SK-N-SH (cell line): ENCODE data around the gene GSC2. TPM values are rescaled to one million over a fixed set of nuclear protein-coding genes. Genes with fewer than 3 reads are reported as not detected.

ENCODE experiments used
- CTCF ChIA-PET: fragments of 300-600, 350-600 bp; formaldehyde crosslinking; extraction: SDS; loops from one replicate; lab custom pipeline; 2021; lab: Yijun Ruan, JAX
- POLR2A ChIA-PET: fragments of 350-600 bp; sonication (Branson Sonifier 250); formaldehyde crosslinking; extraction: SDS; loops from one replicate; lab custom pipeline; 2020; ENCODE audit warnings: antibody characterized with exemption, inconsistent platforms; lab: Yijun Ruan, JAX
- DNase-seq: peaks from one replicate; pipeline ENCODE4 v3.0.0; 2012
- H2AFZ ChIP-seq: fragments of 200-600 bp; sonication (generic); 2 replicates; pipeline ENCODE4 v1.8.1; 2016; ENCODE audit warnings: antibody characterized with exemption, mild to moderate bottlenecking, low read depth
- H3F3A ChIP-seq: fragments of 200-600 bp; sonication (generic); replicated peaks from 2 replicates; pipeline ENCODE3; 2016; ENCODE audit warnings: antibody characterized with exemption, mild to moderate bottlenecking; ENCODE audit not compliant: insufficient read depth
- H3K27ac ChIP-seq, 2 experiments: fragments of 200-500 bp in 1 of 2; fragments of 200-600 bp in 1 of 2; sonication (Bioruptor generic) in 1 of 2; sonication (generic), shearing (Covaris generic) in 1 of 2; 2 replicates each; pipeline versions ENCODE4 v1.5.1 to v1.6.1; 2014 to 2016; ENCODE audit warnings: low read depth in 2 of 2, inconsistent platforms in 1 of 2, low read length in 1 of 2, mild to moderate bottlenecking in 1 of 2, mixed read lengths in 1 of 2
- H3K27me3 ChIP-seq: fragments of 200-600 bp; sonication (generic), shearing (Covaris generic); 2 replicates; pipeline ENCODE4 v1.6.1; 2016; ENCODE audit warnings: mixed run types; ENCODE audit not compliant: insufficient read depth
- H3K36me3 ChIP-seq, 2 experiments: fragments of 200-500 bp in 1 of 2; fragments of 200-600 bp in 1 of 2; sonication (Bioruptor generic) in 1 of 2; sonication (generic) in 1 of 2; replicated peaks in 1 of 2; 2 replicates each; pipeline versions ENCODE3 to v1.5.1; 2014 to 2016; ENCODE audit warnings: low read length in 1 of 2, mild to moderate bottlenecking in 1 of 2; ENCODE audit not compliant: insufficient read depth in 2 of 2, control insufficient read depth in 1 of 2
- H3K4me1 ChIP-seq, 2 experiments: fragments of 200-500 bp in 1 of 2; fragments of 200-600 bp in 1 of 2; sonication (Bioruptor generic) in 1 of 2; sonication (generic), shearing (Covaris generic) in 1 of 2; 2 replicates each; pipeline versions ENCODE4 v1.5.1 to v1.6.1; 2014 to 2016; ENCODE audit warnings: low read depth in 1 of 2, low read length in 1 of 2, mixed run types in 1 of 2; ENCODE audit not compliant: insufficient read depth in 2 of 2, control insufficient read depth in 1 of 2
- H3K4me2 ChIP-seq: fragments of 200-600 bp; sonication (generic), shearing (Covaris generic); 2 replicates; pipeline ENCODE4 v1.6.1; 2017; ENCODE audit warnings: mixed run types
- H3K4me3 ChIP-seq, 2 experiments: fragments of 200-500 bp in 1 of 2; fragments of 200-600 bp in 1 of 2; sonication (Bioruptor generic) in 1 of 2; sonication (generic), shearing (Covaris generic) in 1 of 2; 2 replicates each; pipeline versions ENCODE4 v1.5.1 to v1.8.1; 2014 to 2016; ENCODE audit warnings: low read depth in 2 of 2, inconsistent platforms in 1 of 2, low read length in 1 of 2, mild to moderate bottlenecking in 1 of 2, mixed read lengths in 1 of 2, moderate library complexity in 1 of 2
- H3K79me2 ChIP-seq: fragments of 200-600 bp; sonication (generic); 2 replicates; pipeline ENCODE4 v1.8.1; 2017; ENCODE audit warnings: mild to moderate bottlenecking; ENCODE audit not compliant: insufficient read depth
- H3K9ac ChIP-seq: fragments of 200-600 bp; sonication (generic); 2 replicates; pipeline ENCODE4 v1.6.1; 2017; ENCODE audit warnings: mixed run types
- H3K9me2 ChIP-seq: fragments of 200-600 bp; sonication (generic); 2 replicates; pipeline ENCODE4 v1.6.1; 2017; ENCODE audit warnings: mixed run types
- H3K9me3 ChIP-seq: fragments of 200-600 bp; sonication (generic); 2 replicates; pipeline ENCODE4 v1.6.1; 2017; ENCODE audit warnings: mixed run types, mild to moderate bottlenecking, moderate library complexity
- H4K20me1 ChIP-seq: fragments of 200-600 bp; sonication (generic); 2 replicates; pipeline ENCODE4 v1.6.1; 2017; ENCODE audit warnings: mild to moderate bottlenecking, mixed run types; ENCODE audit not compliant: insufficient read depth
- CHD2 ChIP-seq: fragments of 150-350 bp; IDR thresholded peaks from 2 replicates; pipeline ENCODE4 v1.6.1; 2018; ENCODE audit warnings: low read length; ENCODE audit not compliant: partially characterized antibody
- GABPA ChIP-seq: IDR thresholded peaks from 2 replicates; pipeline ENCODE4 v1.4.0; 2012; ENCODE audit warnings: low read depth, mild to moderate bottlenecking
- GATA2 ChIP-seq: sonication (generic); formaldehyde crosslinking; IDR thresholded peaks from 2 replicates; pipeline ENCODE4 v1.5.0; 2020; ENCODE audit warnings: mild to moderate bottlenecking, missing genetic modification reagents
- MXI1 ChIP-seq: IDR thresholded peaks from 2 replicates; pipeline ENCODE4 v1.6.1; 2012; ENCODE audit warnings: mild to moderate bottlenecking, low read depth, low read length, improper control_type of control experiment
- NRF1 ChIP-seq: IDR thresholded peaks from 2 replicates; pipeline ENCODE4 v1.6.1; 2012; ENCODE audit warnings: low read depth, mild to moderate bottlenecking, low read length
- RAD21 ChIP-seq: IDR thresholded peaks from 2 replicates; pipeline ENCODE4 v1.6.1; 2012; ENCODE audit warnings: mild to moderate bottlenecking, low read length
- RCOR1 ChIP-seq: fragments of 150-350 bp; IDR thresholded peaks from 2 replicates; pipeline ENCODE4 v1.6.1; 2017; ENCODE audit warnings: antibody characterized with exemption, low read length
- SIN3A ChIP-seq: IDR thresholded peaks from 2 replicates; pipeline ENCODE4 v1.6.1; 2012; ENCODE audit warnings: low read depth, mild to moderate bottlenecking, low read length, moderate library complexity, borderline replicate concordance
- TEAD4 ChIP-seq: IDR thresholded peaks from 2 replicates; pipeline ENCODE4 v1.4.0; 2012; ENCODE audit warnings: mild to moderate bottlenecking, borderline replicate concordance; ENCODE audit not compliant: insufficient read depth
- WGBS: methylation state at CpG from one replicate; pipeline ENCODE4 v1.1.6; 2017; ENCODE audit warnings: low lambda C conversion rate; 5-methylcytosine and 5-hydroxymethylcytosine counted together
- polyA plus RNA-seq, 3 experiments: library from polyadenylated mRNA; depleted of rRNA; stranded (reverse); fragments of >200 nt; gene quantifications; 2 replicates each; pipeline ENCODE4 v1.2.3, GENCODE V29; 2012
- TF ChIP-seq, protein P1 (sequence below): fragments of 200-600 bp; sonication (generic); IDR thresholded peaks from 2 replicates; pipeline ENCODE4 v1.6.1; 2017; ENCODE audit warnings: antibody characterized with exemption, mild to moderate bottlenecking, moderate library complexity

GSC2 gene
- polyA plus RNA-seq, 1 of the 3 experiments (the other 2 are of a cell fraction) = not detected

DNA sequence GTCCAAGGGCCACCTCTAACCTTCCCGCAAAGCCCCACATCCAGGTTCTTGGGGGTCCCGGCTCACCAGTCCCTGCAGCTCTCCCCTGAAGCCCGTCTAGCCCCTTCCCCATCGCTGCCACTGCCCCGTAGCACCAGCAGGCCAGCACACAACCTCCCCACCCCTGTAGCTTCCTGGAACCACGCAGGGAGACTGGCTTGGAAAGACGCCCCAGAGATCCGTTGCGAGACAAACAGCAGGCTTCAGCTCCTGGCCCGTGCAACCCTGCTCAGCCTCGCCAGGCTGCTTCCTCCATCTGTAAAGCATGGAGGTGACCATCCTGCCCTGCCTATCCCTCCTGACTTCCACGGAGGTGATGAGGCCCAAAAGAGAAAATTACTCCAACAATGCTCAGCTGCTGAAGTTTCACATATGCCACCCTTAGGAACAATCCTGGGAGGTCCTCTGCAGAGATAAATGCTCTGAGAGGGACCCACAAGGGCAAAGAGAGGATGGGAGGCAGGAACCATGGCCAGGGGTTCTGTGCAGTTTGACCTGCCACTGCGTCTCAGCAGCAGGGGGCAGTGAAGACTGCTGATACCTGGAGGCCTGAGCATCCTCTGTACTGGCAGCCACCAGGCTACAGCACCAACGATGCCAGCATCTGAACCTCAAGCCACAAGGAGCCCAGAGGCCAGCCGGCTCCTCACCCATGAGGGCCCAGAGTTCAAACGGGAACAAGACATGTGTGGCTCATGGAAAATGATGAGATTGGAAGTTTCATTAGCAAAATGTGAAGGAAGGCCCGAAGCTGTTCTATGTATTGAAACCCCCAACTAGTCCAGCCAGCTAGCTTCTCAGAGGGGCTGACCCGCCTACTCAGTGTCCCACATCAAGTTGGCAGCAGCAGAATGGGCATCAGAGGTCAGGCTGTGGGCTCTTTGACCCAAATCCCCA is 44.0 kb downstream of the GSC2 start:
- Histone ChIP-seq H3K4me1 (peaks cover 6 to 10% of the 10 kb centered on the region in 2 experiments; a peak in 2 of 4 replicates), H3F3A (no peaks in the 10 kb centered on the region), H3K9me2 (no peaks in the 10 kb centered on the region), H3K79me2 (peaks cover 91% of the 10 kb centered on the region), H3K4me2 (no peak overlapping the region), H3K27me3 (no peaks in the 10 kb centered on the region), H3K27ac (no peak overlapping the region), H2AFZ (no peak overlapping the region), H4K20me1 (peaks cover 75% of the 10 kb centered on the region), H3K9me3 (no peaks in the 10 kb centered on the region), H3K36me3 (no peaks in the 10 kb centered on the region), H3K9ac (no peak overlapping the region), H3K4me3 (no peak overlapping the region)
- DNase-seq = peak; percentile 57
- no peak for TF ChIP-seq GATA2 (CRISPR knock-in tag)
- peak; percentile 48 for TF ChIP-seq RAD21
- no peak for TF ChIP-seq RCOR1
- TF ChIP-seq GABPA = no peak
- TF ChIP-seq, protein P1, sequence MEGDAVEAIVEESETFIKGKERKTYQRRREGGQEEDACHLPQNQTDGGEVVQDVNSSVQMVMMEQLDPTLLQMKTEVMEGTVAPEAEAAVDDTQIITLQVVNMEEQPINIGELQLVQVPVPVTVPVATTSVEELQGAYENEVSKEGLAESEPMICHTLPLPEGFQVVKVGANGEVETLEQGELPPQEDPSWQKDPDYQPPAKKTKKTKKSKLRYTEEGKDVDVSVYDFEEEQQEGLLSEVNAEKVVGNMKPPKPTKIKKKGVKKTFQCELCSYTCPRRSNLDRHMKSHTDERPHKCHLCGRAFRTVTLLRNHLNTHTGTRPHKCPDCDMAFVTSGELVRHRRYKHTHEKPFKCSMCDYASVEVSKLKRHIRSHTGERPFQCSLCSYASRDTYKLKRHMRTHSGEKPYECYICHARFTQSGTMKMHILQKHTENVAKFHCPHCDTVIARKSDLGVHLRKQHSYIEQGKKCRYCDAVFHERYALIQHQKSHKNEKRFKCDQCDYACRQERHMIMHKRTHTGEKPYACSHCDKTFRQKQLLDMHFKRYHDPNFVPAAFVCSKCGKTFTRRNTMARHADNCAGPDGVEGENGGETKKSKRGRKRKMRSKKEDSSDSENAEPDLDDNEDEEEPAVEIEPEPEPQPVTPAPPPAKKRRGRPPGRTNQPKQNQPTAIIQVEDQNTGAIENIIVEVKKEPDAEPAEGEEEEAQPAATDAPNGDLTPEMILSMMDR = peak; percentile 32; the same call in 1 of the 2 replicates
- TF ChIP-seq NRF1 = no peak
- TF ChIP-seq CHD2 = no peak
- no peak for TF ChIP-seq SIN3A
- TF ChIP-seq TEAD4 = no peak
- TF ChIP-seq MXI1 = no peak
- ChIA-PET CTCF (interaction anchor here (0.7 to 4.7 kb wide), 7 partner anchors 9 to 42 kb away, joined by 3 to 14 read pairs (median 6); partner anchors contain the start of gene DGCR2), POLR2A (no interaction called here)
- 81% methylated on average over 12 of the region's 18 CpGs for WGBS

DNA sequence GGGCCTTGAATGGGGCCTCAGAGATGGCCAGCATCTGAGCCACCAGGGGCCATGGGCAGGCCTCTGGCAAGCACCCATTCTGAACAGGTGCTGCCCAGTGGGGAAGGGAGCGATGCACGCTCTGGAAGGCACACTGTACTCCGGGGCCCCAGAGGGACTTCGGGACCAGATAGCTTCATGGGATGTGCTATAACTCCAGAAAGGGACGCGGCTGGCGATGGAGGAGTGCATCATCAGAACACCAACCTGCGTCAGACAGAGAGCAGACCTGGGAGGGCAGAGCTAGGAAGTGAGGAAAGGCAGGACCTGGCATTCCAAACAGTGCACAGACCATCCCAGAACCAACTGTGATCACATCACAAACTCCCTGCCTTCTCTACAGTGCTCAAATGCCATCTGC is 44.6 kb downstream of the GSC2 start:
- Histone ChIP-seq H3K9ac (no peak overlapping the region), H3F3A (no peaks in the 10 kb centered on the region), H2AFZ (no peak overlapping the region), H3K36me3 (no peaks in the 10 kb centered on the region), H4K20me1 (peaks cover 74% of the 10 kb centered on the region), H3K4me2 (no peak overlapping the region), H3K79me2 (peaks cover 91% of the 10 kb centered on the region), H3K9me3 (no peaks in the 10 kb centered on the region), H3K27me3 (no peaks in the 10 kb centered on the region), H3K4me3 (no peak overlapping the region), H3K9me2 (no peaks in the 10 kb centered on the region), H3K27ac (no peak overlapping the region), H3K4me1 (peaks cover 5 to 10% of the 10 kb centered on the region in 2 experiments; a peak in 2 of 4 replicates)
- CTCF ChIA-PET = interaction anchor here (1.8 to 4.7 kb wide), 4 partner anchors 10 to 41 kb away, joined by 6 to 14 read pairs (median 8); partner anchors contain the start of gene DGCR2
- WGBS = 99% methylated on average over 8 of the region's 8 CpGs
- DNase-seq = no peak
- POLR2A ChIA-PET = no interaction called here
- no peak for TF ChIP-seq RCOR1
